Aorta (tissue), 5 donors: ENCODE data around the gene CHST2. TPM values are rescaled to one million over a fixed set of nuclear protein-coding genes. Genes with fewer than 3 reads are reported as not detected.

Experiments used
- ATAC-seq: fragments of 200-7000 bp; cut with Tn5 transposase; one replicate; pipeline ENCODE4 v1.9.1; 2022; ENCODE audit warnings: moderate library complexity; ENCODE audit not compliant: low FRiP score
- DNase-seq, 2 donors: peaks; one replicate each; pipeline ENCODE4 v3.0.0-alpha.2; 2020
- H3K27ac ChIP-seq, 2 donors: one replicate each; pipeline ENCODE4 v1.5.1; 2013; ENCODE audit warnings: low read length in 2 of 2, mild to moderate bottlenecking in 2 of 2, moderate library complexity in 2 of 2, control low read depth in 1 of 2, inconsistent platforms in 1 of 2, low read depth in 1 of 2
- H3K27me3 ChIP-seq, 2 donors: one replicate each; pipeline ENCODE4 v1.6.1; 2013; ENCODE audit warnings: control low read depth in 1 of 2, low read length in 1 of 2, mild to moderate bottlenecking in 1 of 2, moderate library complexity in 1 of 2; ENCODE audit not compliant: insufficient read depth in 2 of 2, control insufficient read depth in 1 of 2
- H3K36me3 ChIP-seq, 2 donors: one replicate each; pipeline ENCODE4 v1.6.1; 2013; ENCODE audit warnings: control low read depth in 1 of 2, low read length in 1 of 2, mild to moderate bottlenecking in 1 of 2; ENCODE audit not compliant: insufficient read depth in 2 of 2, control insufficient read depth in 1 of 2
- H3K4me1 ChIP-seq, 2 donors: one replicate each; pipeline ENCODE4 v1.6.1; 2013; ENCODE audit warnings: low read length in 2 of 2, control low read depth in 1 of 2, mild to moderate bottlenecking in 1 of 2, moderate library complexity in 1 of 2; ENCODE audit not compliant: insufficient read depth in 2 of 2, control insufficient read depth in 1 of 2
- H3K4me3 ChIP-seq, 2 donors: one replicate each; pipeline ENCODE4 v1.5.1; 2013; ENCODE audit warnings: low read length in 2 of 2, control low read depth in 1 of 2, mild to moderate bottlenecking in 1 of 2
- H3K9me3 ChIP-seq: one replicate; pipeline ENCODE4 v1.6.1; 2013; ENCODE audit warnings: mild to moderate bottlenecking, low read length; ENCODE audit not compliant: control insufficient read depth
- WGBS, 2 donors: extraction: QIAGEN DNeasy Blood & Tissue Kit; methylation state at CpG; one replicate each; pipeline ENCODE4 v1.1.7; 2013; 5-methylcytosine and 5-hydroxymethylcytosine counted together
- intact Hi-C, 2 donors: fragments of 100-400 bp; cut with DNase I; formaldehyde crosslinking; loops; one replicate each; pipeline versions ENCODE4 v1.14.2 to v1.15.0; 2022
- polyA plus RNA-seq, 2 donors: library from polyadenylated mRNA; stranded (reverse); fragments of 200-250 nt; gene quantifications; one replicate each; pipeline ENCODE4 v1.2.3, GENCODE V29; 2013
- total RNA-seq, 2 donors: library from RNA; stranded (reverse); fragmentation: NEBNext Ultra II Directional; extraction: Animal tissue kit (Norgen Biotek cat#: 25700); gene quantifications; one replicate each; pipeline ENCODE4 v1.2.1, GENCODE V29; 2021
- donor health status: healthy with polysubstance abuse.
- donor health status: Bipolar disorder and iron deficiency.
- donor health status: DM: no; HTN: no; CAD: no.
- donor health status: DM: no; HTN: no; CAD: no.
- donor health status: DM: yes; HTN: yes; CAD: no.

The CHST2 gene
- total and polyA plus RNA-seq, 4 donors, result 0.50 to 3.7 (median 2.7) TPM

- ATAC-seq (no peak), DNase-seq (no peak)
- H3K4me1 ChIP-seq, result no peaks in the 10 kb centered on the region
- peaks cover 0 to 2% of the 10 kb centered on the region in 2 donors for H3K27me3 ChIP-seq
- H3K9me3 ChIP-seq, result no peaks in the 10 kb centered on the region
- intact Hi-C loops, result no loop called here
- no peak overlapping the region for H3K27ac ChIP-seq
- no peak overlapping the region for H3K4me3 ChIP-seq
- H3K36me3 ChIP-seq, result no peaks in the 10 kb centered on the region
- 85 to 88% methylated on average over 1 of the region's 1 CpG for WGBS, 2 donors
These were observed 27.4 kb upstream of the CHST2 start for GRCh38 chr3:143092191-143092590.

DNA sequence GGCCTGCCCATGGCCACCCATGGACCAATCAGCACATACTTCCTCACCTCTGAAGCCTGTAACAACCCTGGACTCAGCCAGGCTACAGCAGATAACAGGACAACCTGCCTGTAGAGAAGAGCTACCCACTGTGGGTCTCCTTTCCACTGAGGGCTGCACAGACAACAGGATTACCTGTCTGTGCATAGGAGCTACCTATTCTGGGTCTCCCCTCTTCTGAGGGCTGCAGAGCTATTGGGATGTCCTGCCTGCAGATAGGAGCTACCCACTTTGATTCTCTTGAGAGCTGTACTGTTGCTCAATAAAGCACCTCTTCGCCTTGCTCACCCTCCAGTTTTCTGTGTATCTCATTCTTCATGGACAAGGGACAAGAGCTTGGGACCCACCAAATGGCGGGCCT is 23.8 kb upstream of the CHST2 start:
- H3K4me3 ChIP-seq, result no peak overlapping the region
- intact Hi-C loops, result no loop called here
- H3K27ac ChIP-seq, result no peak overlapping the region
- WGBS, 2 donors, result 93 to 96% methylated on average over 2 of the region's 2 CpGs
- no peaks in the 10 kb centered on the region for H3K36me3 ChIP-seq
- H3K9me3 ChIP-seq, result peaks cover 1% of the 10 kb centered on the region
- ATAC-seq (no peak), DNase-seq (no peak)
- peaks cover 0 to 2% of the 10 kb centered on the region in 2 donors for H3K27me3 ChIP-seq
- no peaks in the 10 kb centered on the region for H3K4me1 ChIP-seq

DNA sequence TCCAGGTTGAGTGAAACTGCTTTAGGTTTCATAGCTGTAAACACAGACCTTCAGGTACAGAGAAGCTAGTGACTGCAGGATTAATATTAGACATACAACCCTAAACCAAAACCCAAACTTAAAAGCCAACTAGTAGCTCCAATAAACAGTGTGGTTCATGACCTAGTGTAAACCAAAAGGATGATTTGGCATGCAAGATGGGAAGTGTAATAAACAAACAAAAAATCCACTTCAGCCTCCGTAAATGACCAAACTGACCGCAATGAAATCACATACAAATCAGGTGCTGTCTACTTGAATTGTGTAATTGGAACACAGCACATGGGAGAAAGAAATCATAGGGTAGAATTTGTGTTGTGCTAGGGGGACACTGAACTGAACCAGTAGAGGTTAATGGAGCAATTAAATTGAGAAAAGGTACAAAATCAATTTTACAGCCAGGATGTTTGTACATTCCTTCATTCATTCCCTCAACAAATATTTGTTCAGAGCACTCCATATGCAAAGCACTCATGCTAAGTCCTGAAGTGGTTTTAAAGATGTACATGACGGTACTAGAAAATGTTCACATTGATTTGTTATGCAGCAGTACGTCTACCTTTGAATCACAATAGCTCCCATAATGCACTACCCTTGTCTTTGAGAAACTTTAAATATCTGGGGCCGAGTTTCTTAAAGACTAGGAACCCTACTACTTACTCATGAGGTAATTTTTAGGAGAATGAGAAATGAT is 21.4 kb upstream of the CHST2 start:
- no peaks in the 10 kb centered on the region for H3K36me3 ChIP-seq
- no peak overlapping the region for H3K4me3 ChIP-seq
- no peak for DNase-seq
- intact Hi-C loops, result no loop called here
- ATAC-seq, result no peak
- no peak overlapping the region for H3K27ac ChIP-seq
- no peaks in the 10 kb centered on the region for H3K4me1 ChIP-seq
- peaks cover 0 to 2% of the 10 kb centered on the region in 2 donors for H3K27me3 ChIP-seq
- peaks cover 1% of the 10 kb centered on the region for H3K9me3 ChIP-seq
- WGBS, 2 donors, result 87 to 89% methylated on average over 5 of the region's 5 CpGs

- Histone ChIP-seq H3K27me3 (no peaks in the 10 kb centered on the region), H3K4me1 (no peaks in the 10 kb centered on the region), H3K4me3 (no peak overlapping the region), H3K36me3 (no peaks in the 10 kb centered on the region), H3K9me3 (peaks cover 1% of the 10 kb centered on the region), H3K27ac (no peak overlapping the region)
- no peak for DNase-seq
- 54 to 58% methylated on average over 3 of the region's 3 CpGs for WGBS, 2 donors
- intact Hi-C loops, result no loop called here
- no peak for ATAC-seq
These were observed 20.4 kb upstream of the CHST2 start for GRCh38 chr3:143099210-143099609.

- H3K9me3 ChIP-seq, result peaks cover 1% of the 10 kb centered on the region
- no peak overlapping the region for H3K4me3 ChIP-seq
- no peak overlapping the region for H3K27ac ChIP-seq
- intact Hi-C loops, result no loop called here
- WGBS, 2 donors, result 47 to 55% methylated on average over 2 of the region's 2 CpGs
- no peaks in the 10 kb centered on the region for H3K27me3 ChIP-seq
- H3K36me3 ChIP-seq, result no peaks in the 10 kb centered on the region
- no peak for ATAC-seq
- DNase-seq, result no peak
- H3K4me1 ChIP-seq, result no peaks in the 10 kb centered on the region
These were observed 19.9 kb upstream of the CHST2 start for GRCh38 chr3:143099690-143100089.

DNA sequence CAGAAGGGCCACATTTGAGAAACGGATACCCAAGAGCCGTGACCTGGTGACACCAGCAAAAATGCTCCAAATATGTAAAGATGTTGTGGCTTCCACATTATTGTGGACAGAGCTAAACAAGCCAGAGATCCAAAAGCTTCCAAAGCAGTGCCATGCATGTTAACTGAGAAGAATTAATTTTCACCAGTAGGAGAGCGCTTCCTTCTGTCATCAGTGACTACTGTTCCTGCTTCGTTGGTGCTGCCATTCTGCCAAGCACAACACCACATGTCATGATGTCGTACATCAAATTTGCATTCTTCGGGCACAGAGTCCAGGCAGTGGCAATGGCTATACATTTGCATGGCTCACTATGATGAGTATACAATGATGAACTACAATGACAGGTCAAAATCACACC is 19.1 kb upstream of the CHST2 start:
- no peaks in the 10 kb centered on the region for H3K4me1 ChIP-seq
- WGBS, 2 donors, result 50 to 55% methylated on average over 6 of the region's 6 CpGs
- H3K9me3 ChIP-seq, result peaks cover 5% of the 10 kb centered on the region
- ATAC-seq (no peak), DNase-seq (no peak)
- H3K27ac ChIP-seq, result no peak overlapping the region
- intact Hi-C loops, result no loop called here
- no peak overlapping the region for H3K4me3 ChIP-seq
- no peaks in the 10 kb centered on the region for H3K36me3 ChIP-seq
- H3K27me3 ChIP-seq, result no peaks in the 10 kb centered on the region

DNA sequence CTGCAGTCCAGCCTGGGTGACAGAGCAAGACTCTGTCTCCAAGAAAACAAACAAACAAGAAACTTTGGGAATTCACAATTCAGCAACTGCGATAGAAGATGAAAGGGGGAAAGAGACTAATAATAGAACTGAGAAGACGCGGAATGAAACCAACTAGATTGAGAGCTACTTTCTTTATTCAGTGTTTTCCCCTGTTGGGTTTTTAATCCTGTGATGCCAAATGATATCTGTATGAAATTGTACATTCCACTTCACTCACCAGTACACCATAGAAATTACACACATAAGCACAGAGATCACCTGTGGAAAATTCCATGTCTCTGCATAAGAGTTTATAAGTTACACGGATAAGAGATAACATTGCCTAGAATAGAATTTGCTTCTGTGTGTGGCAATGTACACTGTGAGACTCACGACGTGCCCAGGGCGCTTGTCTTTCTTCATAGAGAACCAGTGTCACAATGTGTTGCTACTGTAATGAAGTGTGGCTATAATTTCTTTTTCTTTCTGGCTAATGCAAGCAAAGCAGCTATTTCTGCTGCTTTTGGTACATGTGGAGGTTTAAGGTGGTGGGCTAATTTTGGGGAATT is 17.7 kb upstream of the CHST2 start:
- H3K9me3 ChIP-seq, result peaks cover 5% of the 10 kb centered on the region
- H3K4me1 ChIP-seq, result no peaks in the 10 kb centered on the region
- no peak for ATAC-seq
- H3K36me3 ChIP-seq, result no peaks in the 10 kb centered on the region
- 58 to 62% methylated on average over 7 of the region's 7 CpGs for WGBS, 2 donors
- H3K27me3 ChIP-seq, result no peaks in the 10 kb centered on the region
- H3K4me3 ChIP-seq, result no peak overlapping the region
- no peak for DNase-seq
- no peak overlapping the region for H3K27ac ChIP-seq
- intact Hi-C loops, result no loop called here

GRCh38 chr3:143103652-143104051 is 15.9 kb upstream of the CHST2 start:
- intact Hi-C loops, result no loop called here
- ATAC-seq (no peak), DNase-seq (no peak)
- no peaks in the 10 kb centered on the region for H3K36me3 ChIP-seq
- no peak overlapping the region for H3K4me3 ChIP-seq
- no peak overlapping the region for H3K27ac ChIP-seq
- peaks cover 4% of the 10 kb centered on the region for H3K9me3 ChIP-seq
- H3K27me3 ChIP-seq, result no peaks in the 10 kb centered on the region
- no peaks in the 10 kb centered on the region for H3K4me1 ChIP-seq
- WGBS, 2 donors, result 89 to 95% methylated on average over 2 of the region's 2 CpGs

- no peak overlapping the region for H3K4me3 ChIP-seq
- H3K27me3 ChIP-seq, result no peaks in the 10 kb centered on the region
- H3K4me1 ChIP-seq, result no peaks in the 10 kb centered on the region
- ATAC-seq (no peak), DNase-seq (no peak)
- peaks cover 4% of the 10 kb centered on the region for H3K9me3 ChIP-seq
- WGBS, 2 donors, result 82 to 83% methylated on average over 5 of the region's 5 CpGs
- intact Hi-C loops, result no loop called here
- no peak overlapping the region for H3K27ac ChIP-seq
- no peaks in the 10 kb centered on the region for H3K36me3 ChIP-seq
These were observed 14.4 kb upstream of the CHST2 start for GRCh38 chr3:143105170-143105569.
